T-cell (primary cell): ENCODE results near the gene SULT1E1. TPM values are rescaled to one million over a fixed set of nuclear protein-coding genes. Genes with fewer than 3 reads are reported as not detected.

Experiments
- ATAC-seq, 4 experiments: fragments of 200-7000 bp in 3 of 4; fragments of 150-1000 bp in 1 of 4; cut with Tn5 transposase; replicated peaks in 1 of 4; 1 replicate in 3 of 4; 2 replicates in 1 of 4; pipeline ENCODE4 v1.10.0; 2021; ENCODE audit warnings: moderate library complexity in 3 of 4, mild to moderate bottlenecking in 2 of 4, moderate number of reproducible peaks in 1 of 4
- CTCF ChIA-PET, 2 donors: fragments of 300-600 bp; sonication (Branson Sonifier 250); formaldehyde crosslinking; loops; one replicate each; lab custom pipeline; 2022; ENCODE audit warnings: antibody characterized with exemption in 2 of 2; lab: Charles Lee
- POLR2A ChIA-PET, 2 donors: fragments of 300-600 bp; sonication (Branson Sonifier 250); formaldehyde crosslinking; loops; one replicate each; lab custom pipeline; 2022; ENCODE audit warnings: antibody characterized with exemption in 2 of 2; lab: Charles Lee
- DNase-seq, 35 experiments: peaks; one replicate each; pipeline versions ENCODE4 v3.0.0 to v3.0.0-alpha.2; 2013 to 2023
- H3K27ac ChIP-seq: one replicate; pipeline ENCODE4 v1.5.1; 2013; ENCODE audit warnings: low read length
- H3K27me3 ChIP-seq, 2 experiments: replicated peaks in 1 of 2; 1 replicate in 1 of 2; 2 replicates in 1 of 2; pipeline versions ENCODE4 v1.6.1 to v1.7.0; 2013; ENCODE audit warnings: low read length in 1 of 2, mixed read lengths in 1 of 2; ENCODE audit not compliant: control insufficient read depth in 2 of 2, insufficient read depth in 2 of 2; ENCODE audit errors: extremely low read depth in 1 of 2
- H3K36me3 ChIP-seq, 2 donors: 1 replicate in 1 of 2; 2 replicates in 1 of 2; pipeline versions ENCODE4 v1.6.1 to v1.7.0; 2013; ENCODE audit warnings: low read length in 1 of 2; ENCODE audit not compliant: control insufficient read depth in 2 of 2, insufficient read depth in 1 of 2; ENCODE audit errors: extremely low read depth in 1 of 2
- H3K4me1 ChIP-seq, 2 experiments: 1 replicate in 1 of 2; 2 replicates in 1 of 2; pipeline versions ENCODE4 v1.6.1 to v1.7.0; 2013; ENCODE audit warnings: low read length in 2 of 2, mixed read lengths in 1 of 2; ENCODE audit not compliant: insufficient read depth in 2 of 2, control insufficient read depth in 1 of 2; ENCODE audit errors: extremely low read depth in 1 of 2
- H3K4me3 ChIP-seq, 2 donors: 1 replicate in 1 of 2; 2 replicates in 1 of 2; pipeline versions ENCODE4 v1.5.1 to v1.7.0; 2013; ENCODE audit warnings: mild to moderate bottlenecking in 2 of 2, low read length in 1 of 2, moderate library complexity in 1 of 2; ENCODE audit not compliant: control insufficient read depth in 1 of 2; ENCODE audit errors: extremely low read depth in 1 of 2
- H3K9me3 ChIP-seq: 2 replicates; pipeline ENCODE4 v1.7.0; 2013
- H3K27ac Mint-ChIP-seq, 2 donors: one replicate each; pipeline ENCODE4 v1.8.0; 2020 to 2021; ENCODE audit warnings: mild to moderate bottlenecking in 2 of 2, mixed read lengths in 2 of 2
- H3K27me3 Mint-ChIP-seq, 2 donors: one replicate each; pipeline ENCODE4 v1.8.0; 2021 to 2022; ENCODE audit warnings: mixed read lengths in 2 of 2
- H3K36me3 Mint-ChIP-seq: one replicate; pipeline ENCODE4 v1.8.0; 2021; ENCODE audit warnings: mixed read lengths
- H3K4me1 Mint-ChIP-seq, 3 donors: one replicate each; pipeline ENCODE4 v1.8.0; 2020 to 2022; ENCODE audit warnings: mixed read lengths in 3 of 3, mild to moderate bottlenecking in 1 of 3
- H3K4me3 Mint-ChIP-seq, 3 donors: one replicate each; pipeline ENCODE4 v1.8.0; 2020 to 2022; ENCODE audit warnings: mild to moderate bottlenecking in 3 of 3, mixed read lengths in 3 of 3, moderate library complexity in 3 of 3
- H3K9me3 Mint-ChIP-seq, 3 donors: one replicate each; pipeline ENCODE4 v1.8.0; 2020 to 2022; ENCODE audit warnings: mixed read lengths in 3 of 3
- WGBS: methylation state at CpG from one replicate; pipeline ENCODE4 v1.1.5; 2013; ENCODE audit warnings: missing lambda C conversion rate; ENCODE audit not compliant: insufficient coverage; 5-methylcytosine and 5-hydroxymethylcytosine counted together
- total RNA-seq, 35 experiments: library from RNA in 6 of 35; stranded (reverse) in 6 of 35; fragments of 120-200 nt in 1 of 35; gene quantifications; one replicate each; pipeline versions ENCODE4 v1.2.1 to v1.2.4 and lab custom pipeline; 2013 to 2026

The SULT1E1 gene
- total RNA-seq, 5 donors from 2014 or later (not counting 1 experiment from before 2014, with no cell fraction given) = not detected

- Mint-ChIP-seq H3K27ac (no peak overlapping the region), H3K9me3 (no peaks in the 10 kb centered on the region), H3K27me3 (no peaks in the 10 kb centered on the region), H3K36me3 (no peaks in the 10 kb centered on the region), H3K4me3 (no peak overlapping the region), H3K4me1 (peaks cover 9 to 11% (median 10%) of the 10 kb centered on the region in 3 donors)
- Histone ChIP-seq H3K27me3 (peaks cover 0 to 4% of the 10 kb centered on the region in 2 experiments), H3K4me1 (peaks cover under 1 to 7% of the 10 kb centered on the region in 2 experiments), H3K4me3 (no peak overlapping the region), H3K36me3 (no peaks in the 10 kb centered on the region), H3K27ac (no peak overlapping the region), H3K9me3 (no peaks in the 10 kb centered on the region)
- ChIA-PET POLR2A (interaction anchor here in 1 of 2 donors (1.0 kb wide), 1 partner anchor 1266 kb away, joined by 3 read pairs; no protein-coding TSS in a partner anchor), CTCF (no interaction called here)
- ATAC-seq (no peak), DNase-seq (no peak)
These were observed 23.7 kb downstream of the SULT1E1 start for GRCh38 chr4:69836287-69836686.

- Histone ChIP-seq H3K27me3 (peaks cover 0 to 4% of the 10 kb centered on the region in 2 experiments), H3K36me3 (no peaks in the 10 kb centered on the region), H3K4me3 (no peak overlapping the region), H3K9me3 (no peaks in the 10 kb centered on the region), H3K4me1 (peaks cover 3 to 12% of the 10 kb centered on the region in 2 experiments), H3K27ac (no peak overlapping the region)
- CTCF ChIA-PET = no interaction called here
- H3K27ac Mint-ChIP-seq = no peak overlapping the region
- no CpG with 5 or more reads among the region's 1 CpG for WGBS
- H3K4me3 Mint-ChIP-seq = no peak overlapping the region
- H3K27me3 Mint-ChIP-seq = no peaks in the 10 kb centered on the region
- POLR2A ChIA-PET = interaction anchor here in 1 of 2 donors (1.0 kb wide), 1 partner anchor 1266 kb away, joined by 3 read pairs; no protein-coding TSS in a partner anchor
- H3K36me3 Mint-ChIP-seq = no peaks in the 10 kb centered on the region
- ATAC-seq (no peak), DNase-seq (no peak)
- peaks cover 12 to 14% (median 14%) of the 10 kb centered on the region in 3 donors for H3K4me1 Mint-ChIP-seq
- H3K9me3 Mint-ChIP-seq = no peaks in the 10 kb centered on the region
These were observed 24.2 kb downstream of the SULT1E1 start for GRCh38 chr4:69835766-69836165.

DNA sequence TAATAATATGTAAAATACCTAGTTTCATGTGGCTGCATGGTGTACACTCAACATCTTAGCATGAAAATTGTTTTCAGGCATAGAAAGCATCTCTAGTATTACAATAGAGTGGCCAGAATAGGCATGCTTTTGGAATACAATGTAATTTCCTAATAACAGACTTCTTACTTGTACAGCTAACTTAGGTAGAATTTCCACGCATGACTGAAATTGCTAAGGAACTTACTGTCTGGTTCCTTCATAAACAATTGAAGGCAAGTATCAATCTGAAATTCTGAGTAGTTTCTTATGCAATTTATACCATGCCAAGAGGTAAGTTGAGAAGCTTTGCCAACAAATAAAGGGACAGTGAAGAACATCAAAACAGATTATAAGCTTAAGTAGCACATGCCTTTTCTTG is 26.7 kb downstream of the SULT1E1 start:
- H3K36me3 ChIP-seq = no peaks in the 10 kb centered on the region
- no CpG with 5 or more reads among the region's 1 CpG for WGBS
- no peaks in the 10 kb centered on the region for H3K27me3 Mint-ChIP-seq
- no peak overlapping the region for H3K27ac Mint-ChIP-seq
- no peak overlapping the region for H3K27ac ChIP-seq
- no peaks in the 10 kb centered on the region for H3K36me3 Mint-ChIP-seq
- peaks cover 16 to 21% (median 16%) of the 10 kb centered on the region in 3 donors for H3K4me1 Mint-ChIP-seq
- H3K4me1 ChIP-seq = peaks cover 3 to 13% of the 10 kb centered on the region in 2 experiments
- H3K4me3 Mint-ChIP-seq = no peak overlapping the region
- DNase-seq (no peak), ATAC-seq (no peak)
- no peak overlapping the region for H3K4me3 ChIP-seq
- no peaks in the 10 kb centered on the region for H3K9me3 ChIP-seq
- ChIA-PET CTCF (interaction anchor here in 1 of 2 donors (1.6 kb wide), 1 partner anchor 10 kb away, joined by 4 read pairs; no protein-coding TSS in a partner anchor), POLR2A (no interaction called here)
- peaks cover 0 to 4% of the 10 kb centered on the region in 2 experiments for H3K27me3 ChIP-seq
- no peaks in the 10 kb centered on the region for H3K9me3 Mint-ChIP-seq

- Mint-ChIP-seq H3K4me3 (peak overlapping the region in 1 of 3 donors; percentile 83), H3K36me3 (no peaks in the 10 kb centered on the region), H3K9me3 (no peaks in the 10 kb centered on the region), H3K27ac (no peak overlapping the region), H3K4me1 (peaks cover 16 to 21% (median 16%) of the 10 kb centered on the region in 3 donors), H3K27me3 (no peaks in the 10 kb centered on the region)
- WGBS = 84% methylated on average over 3 of the region's 10 CpGs
- Histone ChIP-seq H3K36me3 (no peaks in the 10 kb centered on the region), H3K9me3 (no peaks in the 10 kb centered on the region), H3K4me3 (no peak overlapping the region), H3K27ac (no peak overlapping the region), H3K4me1 (peaks cover 3 to 13% of the 10 kb centered on the region in 2 experiments), H3K27me3 (peaks cover 0 to 4% of the 10 kb centered on the region in 2 experiments)
- ChIA-PET POLR2A (no interaction called here), CTCF (interaction anchor here (1.2 to 1.6 kb wide), 2 partner anchors 9 kb away, joined by 4 read pairs; no protein-coding TSS in a partner anchor)
- DNase-seq (no peak), ATAC-seq (no peak)
These were observed 27.5 kb downstream of the SULT1E1 start for GRCh38 chr4:69832326-69833030.

- WGBS = 30% methylated on average over 9 of the region's 16 CpGs
- Histone ChIP-seq H3K27ac (no peak overlapping the region), H3K4me3 (peak overlapping the region; percentile 0 to 61), H3K27me3 (peaks cover 0 to 4% of the 10 kb centered on the region in 2 experiments), H3K4me1 (peaks cover 3 to 13% of the 10 kb centered on the region in 2 experiments), H3K36me3 (no peaks in the 10 kb centered on the region), H3K9me3 (no peaks in the 10 kb centered on the region)
- peak in 8 of 35 experiments; percentile 5 to 34 (median 14) for DNase-seq
- Mint-ChIP-seq H3K36me3 (no peaks in the 10 kb centered on the region), H3K4me3 (peak overlapping the region; percentile 79 to 83 (median 80)), H3K9me3 (no peaks in the 10 kb centered on the region), H3K27me3 (no peaks in the 10 kb centered on the region), H3K4me1 (peaks cover 16 to 21% (median 16%) of the 10 kb centered on the region in 3 donors), H3K27ac (peak overlapping the region; percentile 78 to 83)
- POLR2A ChIA-PET = no interaction called here
- CTCF ChIA-PET = interaction anchor here (0.6 to 1.4 kb wide), 5 partner anchors 8 to 727 kb away, joined by 3 to 8 read pairs (median 4); no protein-coding TSS in a partner anchor
- ATAC-seq = peak; percentile 64 to 80 (median 71)
These were observed 28.2 kb downstream of the SULT1E1 start for GRCh38 chr4:69831646-69832325.

DNA sequence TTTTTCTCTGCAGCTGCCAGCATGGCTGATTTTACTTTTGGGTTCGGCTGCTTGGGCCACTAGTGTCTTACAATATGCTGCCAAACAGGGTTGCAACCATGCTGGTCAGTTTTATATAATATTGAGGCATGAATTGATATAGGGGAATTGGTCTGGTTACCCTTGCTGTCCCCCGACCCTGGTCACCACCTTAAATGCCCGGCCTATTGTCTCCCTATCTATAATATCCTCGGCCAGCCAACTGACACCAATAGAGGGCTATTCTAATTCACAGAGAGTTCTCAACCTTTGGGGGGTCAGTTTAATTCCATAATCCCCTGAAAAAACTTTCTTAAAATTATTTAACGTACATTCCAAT is 28.7 kb downstream of the SULT1E1 start:
- Mint-ChIP-seq H3K9me3 (no peaks in the 10 kb centered on the region), H3K27me3 (no peaks in the 10 kb centered on the region), H3K4me3 (peak overlapping the region; percentile 79 to 83 (median 80)), H3K4me1 (peaks cover 14 to 21% (median 14%) of the 10 kb centered on the region in 3 donors), H3K27ac (no peak overlapping the region), H3K36me3 (no peaks in the 10 kb centered on the region)
- DNase-seq (no peak), ATAC-seq (no peak)
- CTCF ChIA-PET = interaction anchor here (0.6 to 1.4 kb wide), 4 partner anchors 7 to 728 kb away, joined by 3 to 7 read pairs (median 4); no protein-coding TSS in a partner anchor
- Histone ChIP-seq H3K4me1 (peaks cover 3 to 13% of the 10 kb centered on the region in 2 experiments), H3K27me3 (peaks cover 0 to 4% of the 10 kb centered on the region in 2 experiments), H3K27ac (no peak overlapping the region), H3K36me3 (no peaks in the 10 kb centered on the region), H3K4me3 (peak overlapping the region; percentile 0 to 61), H3K9me3 (no peaks in the 10 kb centered on the region)
- 9% methylated on average over 1 of the region's 5 CpGs for WGBS
- POLR2A ChIA-PET = no interaction called here
